NT2/D1 (cell line): ENCODE results near the gene CCER1.

Experiments
- SUZ12 ChIP-seq: IDR thresholded peaks from 2 replicates; pipeline ENCODE4 v1.6.1; 2011; ENCODE audit not compliant: insufficient read length, insufficient read depth; ENCODE audit errors: extremely low read depth
- YY1 ChIP-seq: IDR thresholded peaks from 2 replicates; pipeline ENCODE4 v1.6.1; 2011; ENCODE audit not compliant: insufficient read length, insufficient read depth
- ZNF274 ChIP-seq: IDR thresholded peaks from 2 replicates; pipeline ENCODE4 v1.6.1; 2011; ENCODE audit warnings: mild to moderate bottlenecking, low read depth, low read length

GRCh38 chr12:90995010-90995409 lies 40.0 kb upstream of the CCER1 start:
- TF ChIP-seq SUZ12 (no peak), YY1 (no peak), ZNF274 (no peak)
